ENCODE data around the gene CD36. TPM values are rescaled to one million over a fixed set of nuclear protein-coding genes. Genes with fewer than 3 reads are reported as not detected.

CD36 gene
- total RNA-seq, 1 experiment from 2014 or later: 0.12 TPM

DNA sequence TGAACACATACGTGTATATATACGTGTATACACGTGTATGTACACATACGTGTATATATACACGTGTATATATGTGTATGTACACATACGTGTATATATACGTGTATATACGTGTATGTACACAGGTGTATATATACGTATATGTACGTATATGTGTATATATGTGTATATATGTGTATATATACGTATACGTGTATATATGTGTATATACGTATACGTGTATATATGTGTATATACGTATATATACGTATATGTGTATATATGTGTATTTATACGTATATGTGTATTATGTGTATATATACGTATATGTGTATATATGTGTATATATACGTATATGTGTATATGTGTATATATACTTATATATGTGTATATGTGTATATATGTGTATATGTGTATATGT, 44.3 kb downstream of the CD36 start:
- Mint-ChIP-seq H3K4me3 (ENCODE audit: unreplicated experiment) (no peak overlapping the region), H3K27me3 (ENCODE audit: insufficient read depth, unreplicated experiment) (no peaks in the 10 kb centered on the region), H3K27ac (ENCODE audit: low read depth, unreplicated experiment) (no peak overlapping the region), H3K9me3 (ENCODE audit: unreplicated experiment) (peaks cover 8% of the 10 kb centered on the region), H3K36me3 (ENCODE audit: insufficient read depth, unreplicated experiment) (no peaks in the 10 kb centered on the region), H3K4me1 (ENCODE audit: insufficient read depth, unreplicated experiment) (no peaks in the 10 kb centered on the region)
- BruUV-seq (replicated peaks): no TSS peak
- POLR2A ChIA-PET: no interaction called here
- DNase-seq (ENCODE audit: unreplicated experiment): no peak
- CTCF ChIA-PET: interaction anchor here (1.6 to 4.9 kb wide), 3 partner anchors 11 to 262 kb away, joined by 5 to 95 read pairs (median 7); no protein-coding TSS in a partner anchor
- TF ChIP-seq, protein P1, sequence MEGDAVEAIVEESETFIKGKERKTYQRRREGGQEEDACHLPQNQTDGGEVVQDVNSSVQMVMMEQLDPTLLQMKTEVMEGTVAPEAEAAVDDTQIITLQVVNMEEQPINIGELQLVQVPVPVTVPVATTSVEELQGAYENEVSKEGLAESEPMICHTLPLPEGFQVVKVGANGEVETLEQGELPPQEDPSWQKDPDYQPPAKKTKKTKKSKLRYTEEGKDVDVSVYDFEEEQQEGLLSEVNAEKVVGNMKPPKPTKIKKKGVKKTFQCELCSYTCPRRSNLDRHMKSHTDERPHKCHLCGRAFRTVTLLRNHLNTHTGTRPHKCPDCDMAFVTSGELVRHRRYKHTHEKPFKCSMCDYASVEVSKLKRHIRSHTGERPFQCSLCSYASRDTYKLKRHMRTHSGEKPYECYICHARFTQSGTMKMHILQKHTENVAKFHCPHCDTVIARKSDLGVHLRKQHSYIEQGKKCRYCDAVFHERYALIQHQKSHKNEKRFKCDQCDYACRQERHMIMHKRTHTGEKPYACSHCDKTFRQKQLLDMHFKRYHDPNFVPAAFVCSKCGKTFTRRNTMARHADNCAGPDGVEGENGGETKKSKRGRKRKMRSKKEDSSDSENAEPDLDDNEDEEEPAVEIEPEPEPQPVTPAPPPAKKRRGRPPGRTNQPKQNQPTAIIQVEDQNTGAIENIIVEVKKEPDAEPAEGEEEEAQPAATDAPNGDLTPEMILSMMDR (IDR thresholded peaks at IDR 0.05; ENCODE audit: unreplicated experiment): no peak
- intact Hi-C loops (cut with micrococcal nuclease): loop anchor here (10.0 kb wide), 1 partner anchor 618 kb away; no protein-coding TSS in a partner anchor

DNA sequence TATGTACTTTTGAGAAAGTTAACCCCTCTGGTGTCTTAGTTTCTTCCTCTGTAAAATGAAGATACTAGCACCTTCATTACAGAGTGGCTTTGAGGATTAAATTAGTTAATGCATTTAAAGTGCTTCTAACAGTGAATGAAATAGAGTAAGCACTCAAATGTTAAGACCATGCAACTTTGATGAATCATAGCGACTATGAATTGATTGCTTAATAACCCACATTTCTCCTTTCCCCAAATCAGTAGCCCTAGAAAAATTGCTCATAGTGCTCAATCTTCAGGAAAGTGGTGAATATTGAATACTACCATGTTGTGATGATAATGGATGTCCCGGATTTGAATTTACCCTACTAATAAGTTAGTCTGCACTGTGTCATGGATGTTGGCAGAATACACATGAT, 48.1 kb downstream of the CD36 start:
- intact Hi-C loops (cut with micrococcal nuclease): loop anchor here (10.0 kb wide), 1 partner anchor 622 kb away; no protein-coding TSS in a partner anchor
- Mint-ChIP-seq H3K36me3 (ENCODE audit: insufficient read depth, unreplicated experiment) (no peaks in the 10 kb centered on the region), H3K4me3 (ENCODE audit: unreplicated experiment) (no peak overlapping the region), H3K4me1 (ENCODE audit: insufficient read depth, unreplicated experiment) (no peaks in the 10 kb centered on the region), H3K27ac (ENCODE audit: low read depth, unreplicated experiment) (no peak overlapping the region), H3K9me3 (ENCODE audit: unreplicated experiment) (peaks cover 8% of the 10 kb centered on the region), H3K27me3 (ENCODE audit: insufficient read depth, unreplicated experiment) (no peaks in the 10 kb centered on the region)
- CTCF ChIA-PET: no interaction called here
- TF ChIP-seq, protein P1 (IDR thresholded peaks at IDR 0.05; ENCODE audit: unreplicated experiment): no peak
- peak; percentile 55 for DNase-seq (ENCODE audit: unreplicated experiment)
- no TSS peak for BruUV-seq (replicated peaks)
- POLR2A ChIA-PET: no interaction called here

DNA sequence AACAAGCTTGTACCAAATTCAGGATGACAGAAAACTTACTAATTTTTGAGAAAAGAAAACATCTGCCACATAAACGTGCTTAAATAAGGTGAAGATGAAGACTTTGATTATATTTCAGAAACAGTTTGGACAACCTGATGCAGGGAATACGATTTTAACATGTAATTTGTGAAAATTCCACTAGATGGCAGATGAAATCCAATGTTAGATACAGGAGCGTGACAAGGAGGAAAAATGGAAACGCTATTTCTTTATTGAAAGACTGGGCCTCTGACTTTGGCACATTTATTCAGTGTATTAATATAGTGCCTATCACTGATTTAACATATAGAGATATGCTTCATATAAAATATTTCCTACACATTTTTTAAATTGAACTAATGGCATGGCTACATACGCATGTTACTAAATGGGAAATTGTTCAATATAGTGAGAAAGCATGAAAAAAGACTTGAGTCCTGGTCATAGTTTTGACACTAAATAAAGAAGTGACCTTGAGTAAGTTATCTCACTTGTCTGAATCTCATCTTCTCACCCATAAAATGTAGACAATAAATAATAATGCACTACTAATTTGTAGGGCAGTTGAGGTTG, 60.7 kb downstream of the CD36 start:
- peaks cover 10% of the 10 kb centered on the region for H3K4me1 Mint-ChIP-seq (ENCODE audit: insufficient read depth, unreplicated experiment)
- TF ChIP-seq, protein P1 (IDR thresholded peaks at IDR 0.05; ENCODE audit: unreplicated experiment): peak; percentile 63
- DNase-seq (ENCODE audit: unreplicated experiment): peak; percentile 69
- no peaks in the 10 kb centered on the region for H3K36me3 Mint-ChIP-seq (ENCODE audit: insufficient read depth, unreplicated experiment)
- intact Hi-C loops (cut with micrococcal nuclease): loop anchor here (1.0 kb wide), 4 partner anchors 33 to 771 kb away; no protein-coding TSS in a partner anchor
- H3K27ac Mint-ChIP-seq (ENCODE audit: low read depth, unreplicated experiment): peak overlapping the region; percentile 50
- no peaks in the 10 kb centered on the region for H3K27me3 Mint-ChIP-seq (ENCODE audit: insufficient read depth, unreplicated experiment)
- no peak overlapping the region for H3K4me3 Mint-ChIP-seq (ENCODE audit: unreplicated experiment)
- ChIA-PET CTCF (interaction anchor here (0.7 to 5.5 kb wide), 17 partner anchors 12 to 772 kb away, joined by 3 to 32 read pairs (median 7); no protein-coding TSS in a partner anchor), POLR2A (interaction anchor here (0.6 to 2.3 kb wide), 4 partner anchors 57 to 758 kb away, joined by 3 to 9 read pairs (median 4); partner anchors contain the start of gene SEMA3C)
- no TSS peak for BruUV-seq (replicated peaks)
- no peaks in the 10 kb centered on the region for H3K9me3 Mint-ChIP-seq (ENCODE audit: unreplicated experiment)

DNA sequence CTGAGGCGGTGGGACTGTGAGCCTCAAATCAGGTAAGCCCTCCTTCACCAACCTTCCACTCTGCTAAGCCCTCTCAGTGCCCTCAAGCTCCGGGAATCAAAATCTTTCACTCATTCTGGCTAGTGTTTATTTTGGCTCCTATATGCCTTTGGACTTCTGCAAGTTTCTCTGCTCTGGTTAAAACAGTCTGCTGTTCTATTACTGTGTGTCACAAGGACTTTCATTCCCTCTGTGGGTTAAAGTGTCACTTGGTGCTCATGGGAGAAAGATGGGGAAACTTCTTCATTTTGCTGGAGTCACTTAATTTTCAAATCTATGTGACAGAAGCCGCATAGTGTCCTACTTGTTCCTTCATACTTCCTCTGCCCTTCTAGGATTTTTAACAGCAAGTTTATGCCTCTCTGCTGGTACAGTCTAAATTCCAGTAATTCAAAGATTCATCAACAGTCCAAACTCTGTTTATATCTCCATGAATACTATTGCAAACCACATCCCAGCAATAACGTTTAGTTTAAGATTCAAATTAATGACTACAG, 61.3 kb downstream of the CD36 start:
- ChIA-PET POLR2A (interaction anchor here (1.1 kb wide), 1 partner anchor 187 kb away, joined by 4 read pairs; no protein-coding TSS in a partner anchor), CTCF (interaction anchor here (0.6 to 5.5 kb wide), 9 partner anchors 12 to 771 kb away, joined by 3 to 32 read pairs (median 11); no protein-coding TSS in a partner anchor)
- Mint-ChIP-seq H3K9me3 (ENCODE audit: unreplicated experiment) (no peaks in the 10 kb centered on the region), H3K36me3 (ENCODE audit: insufficient read depth, unreplicated experiment) (no peaks in the 10 kb centered on the region), H3K27ac (ENCODE audit: low read depth, unreplicated experiment) (peak overlapping the region; percentile 50), H3K27me3 (ENCODE audit: insufficient read depth, unreplicated experiment) (no peaks in the 10 kb centered on the region), H3K4me1 (ENCODE audit: insufficient read depth, unreplicated experiment) (peaks cover 10% of the 10 kb centered on the region), H3K4me3 (ENCODE audit: unreplicated experiment) (no peak overlapping the region)
- DNase-seq (ENCODE audit: unreplicated experiment): peak; percentile 51
- intact Hi-C loops (cut with micrococcal nuclease): loop anchor here (1.0 kb wide), 4 partner anchors 33 to 771 kb away; no protein-coding TSS in a partner anchor
- TF ChIP-seq, protein P1 (IDR thresholded peaks at IDR 0.05; ENCODE audit: unreplicated experiment): no peak
- no TSS peak for BruUV-seq (replicated peaks)

Measured in MCF 10A (cell line).